Calu3 (cell line): ENCODE data around the gene KCNIP3. TPM values are rescaled to one million over a fixed set of nuclear protein-coding genes. Genes with fewer than 3 reads are reported as not detected.
A peak's percentile ranks its signal among the peaks of the same experiment; 100 is the strongest.

ENCODE experiments used
- BruUV-seq: library from RNA; stranded (reverse); fragments of 400-500 nt; replicated peaks from 2 replicates; lab custom pipeline; 2021; lab: Mats Ljungman, UMichigan
- CTCF ChIA-PET: fragments of 300-600 bp; sonication (Branson Sonifier 250); formaldehyde crosslinking; loops from one replicate; lab custom pipeline; 2022; ENCODE audit warnings: antibody characterized with exemption; lab: Charles Lee
- DNase-seq: peaks from one replicate; pipeline ENCODE4 v3.0.0; 2022
- H3K27ac Mint-ChIP-seq: one replicate; pipeline ENCODE4 v1.8.0; 2022; ENCODE audit warnings: mixed read lengths; ENCODE audit not compliant: unreplicated experiment
- H3K27me3 Mint-ChIP-seq: one replicate; pipeline ENCODE4 v1.8.0; 2022; ENCODE audit warnings: mixed read lengths; ENCODE audit not compliant: unreplicated experiment
- H3K36me3 Mint-ChIP-seq: one replicate; pipeline ENCODE4 v1.8.0; 2022; ENCODE audit warnings: mild to moderate bottlenecking, moderate library complexity, mixed read lengths; ENCODE audit not compliant: insufficient read depth, unreplicated experiment
- H3K4me1 Mint-ChIP-seq: one replicate; pipeline ENCODE4 v1.8.0; 2022; ENCODE audit warnings: mild to moderate bottlenecking, low read depth, mixed read lengths; ENCODE audit not compliant: unreplicated experiment
- H3K4me3 Mint-ChIP-seq: one replicate; pipeline ENCODE4 v1.8.0; 2022; ENCODE audit warnings: mild to moderate bottlenecking, low read depth, moderate library complexity, mixed read lengths; ENCODE audit not compliant: unreplicated experiment
- H3K9me3 Mint-ChIP-seq: one replicate; pipeline ENCODE4 v1.8.0; 2022; ENCODE audit warnings: low read depth, mixed read lengths; ENCODE audit not compliant: unreplicated experiment
- CTCF ChIP-seq: fragments of 200-600 bp; IDR thresholded peaks from one replicate; pipeline ENCODE4 v1.8.0; 2022; ENCODE audit warnings: antibody characterized with exemption; ENCODE audit not compliant: unreplicated experiment
- intact Hi-C: fragments of 100-400 bp; cut with micrococcal nuclease; formaldehyde crosslinking; loops from one replicate; pipeline ENCODE4 v1.10.0; 2022; ENCODE audit not compliant: unreplicated experiment
- total RNA-seq: library from RNA; stranded (reverse); gene quantifications from 2 replicates; pipeline ENCODE4 v1.2.3, GENCODE V29; 2022

Gene KCNIP3
- total RNA-seq, 1 experiment from 2014 or later: 1.1 TPM

DNA sequence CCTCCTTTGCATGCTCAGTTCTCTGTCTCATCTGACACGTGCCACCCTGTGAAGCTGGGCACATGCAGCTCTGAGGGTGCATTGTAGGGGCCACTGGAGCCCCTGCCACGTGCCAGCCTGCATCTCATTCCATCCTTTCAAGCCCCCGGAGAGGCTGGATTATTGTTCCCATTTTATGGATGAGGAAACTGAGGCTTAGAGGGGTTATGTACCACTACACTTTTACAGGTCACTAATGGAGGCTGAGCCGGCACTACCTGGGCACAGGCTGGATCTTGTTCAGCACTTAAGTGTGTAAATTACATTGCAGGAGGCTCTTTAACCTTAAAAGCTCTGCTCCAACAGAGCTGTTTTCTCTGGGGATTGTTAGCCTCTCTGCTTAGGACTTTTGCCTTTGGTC, 47.5 kb downstream of the KCNIP3 start:
- no peaks in the 10 kb centered on the region for H3K9me3 Mint-ChIP-seq
- no TSS peak for BruUV-seq
- peaks cover 4% of the 10 kb centered on the region for H3K36me3 Mint-ChIP-seq

GRCh38 chr2:95345081-95345562, 48.0 kb downstream of the KCNIP3 start:
- H3K27me3 Mint-ChIP-seq: peaks cover 30% of the 10 kb centered on the region
- peak overlapping the region; percentile 78 for H3K4me3 Mint-ChIP-seq
- intact Hi-C loops: loop anchor here (10.0 kb wide), 1 partner anchor 380 kb away; no protein-coding TSS in a partner anchor
- BruUV-seq: no TSS peak
- no peak overlapping the region for H3K27ac Mint-ChIP-seq
- H3K9me3 Mint-ChIP-seq: no peaks in the 10 kb centered on the region
- CTCF ChIA-PET: interaction anchor here (0.6 to 1.6 kb wide), 6 partner anchors 9 to 388 kb away, joined by 3 to 10 read pairs (median 5); partner anchors contain the start of gene FAHD2A
- H3K36me3 Mint-ChIP-seq: peaks cover 4% of the 10 kb centered on the region
- DNase-seq: no peak
- peaks cover 8% of the 10 kb centered on the region for H3K4me1 Mint-ChIP-seq
- no peak for TF ChIP-seq CTCF

More for the DNA sequence above, 47.5 kb downstream of the KCNIP3 start:
- Mint-ChIP-seq H3K4me3 (no peak overlapping the region), H3K27ac (no peak overlapping the region), H3K27me3 (peaks cover 30% of the 10 kb centered on the region), H3K4me1 (peaks cover 8% of the 10 kb centered on the region)
- DNase-seq: no peak
- TF ChIP-seq CTCF: no peak
- intact Hi-C loops: loop anchor here (10.0 kb wide), 1 partner anchor 380 kb away; no protein-coding TSS in a partner anchor
- CTCF ChIA-PET: interaction anchor here (0.6 to 1.6 kb wide), 5 partner anchors 9 to 387 kb away, joined by 3 to 10 read pairs (median 5); partner anchors contain the start of gene FAHD2A

- H3K36me3 Mint-ChIP-seq: peaks cover 4% of the 10 kb centered on the region
- H3K27me3 Mint-ChIP-seq: peaks cover 30% of the 10 kb centered on the region
- H3K9me3 Mint-ChIP-seq: no peaks in the 10 kb centered on the region
- no peak overlapping the region for H3K27ac Mint-ChIP-seq
- CTCF ChIA-PET: interaction anchor here (0.6 to 1.6 kb wide), 6 partner anchors 10 to 388 kb away, joined by 3 to 10 read pairs (median 5); partner anchors contain the start of gene FAHD2A
- peak overlapping the region; percentile 78 for H3K4me3 Mint-ChIP-seq
- intact Hi-C loops: loop anchor here (10.0 kb wide), 1 partner anchor 379 kb away; no protein-coding TSS in a partner anchor
- H3K4me1 Mint-ChIP-seq: peaks cover 8% of the 10 kb centered on the region
- DNase-seq: peak; percentile 93
- peak; percentile 85 for TF ChIP-seq CTCF
- BruUV-seq: no TSS peak
Measured at GRCh38 chr2:95345563-95346230, 48.5 kb downstream of the KCNIP3 start.

GRCh38 chr2:95346231-95346737, 49.1 kb downstream of the KCNIP3 start:
- Mint-ChIP-seq H3K9me3 (no peaks in the 10 kb centered on the region), H3K36me3 (peaks cover 4% of the 10 kb centered on the region), H3K27ac (no peak overlapping the region), H3K4me1 (peaks cover 8% of the 10 kb centered on the region), H3K4me3 (peak overlapping the region; percentile 78), H3K27me3 (peaks cover 28% of the 10 kb centered on the region)
- TF ChIP-seq CTCF: no peak
- CTCF ChIA-PET: interaction anchor here (1.5 to 1.6 kb wide), 2 partner anchors 43 to 114 kb away, joined by 5 to 10 read pairs; no protein-coding TSS in a partner anchor
- peak; percentile 64 for DNase-seq
- no TSS peak for BruUV-seq
- intact Hi-C loops: loop anchor here (10.0 kb wide), 1 partner anchor 379 kb away; no protein-coding TSS in a partner anchor
